Measurements from ENCODE around the gene SULT2B1. TPM values are rescaled to one million over a fixed set of nuclear protein-coding genes. Genes with fewer than 3 reads are reported as not detected.
A peak's percentile ranks its signal among the peaks of the same experiment; 100 is the strongest.

Gene SULT2B1
- total RNA-seq, 1 donor from 2014 or later = not detected

DNA sequence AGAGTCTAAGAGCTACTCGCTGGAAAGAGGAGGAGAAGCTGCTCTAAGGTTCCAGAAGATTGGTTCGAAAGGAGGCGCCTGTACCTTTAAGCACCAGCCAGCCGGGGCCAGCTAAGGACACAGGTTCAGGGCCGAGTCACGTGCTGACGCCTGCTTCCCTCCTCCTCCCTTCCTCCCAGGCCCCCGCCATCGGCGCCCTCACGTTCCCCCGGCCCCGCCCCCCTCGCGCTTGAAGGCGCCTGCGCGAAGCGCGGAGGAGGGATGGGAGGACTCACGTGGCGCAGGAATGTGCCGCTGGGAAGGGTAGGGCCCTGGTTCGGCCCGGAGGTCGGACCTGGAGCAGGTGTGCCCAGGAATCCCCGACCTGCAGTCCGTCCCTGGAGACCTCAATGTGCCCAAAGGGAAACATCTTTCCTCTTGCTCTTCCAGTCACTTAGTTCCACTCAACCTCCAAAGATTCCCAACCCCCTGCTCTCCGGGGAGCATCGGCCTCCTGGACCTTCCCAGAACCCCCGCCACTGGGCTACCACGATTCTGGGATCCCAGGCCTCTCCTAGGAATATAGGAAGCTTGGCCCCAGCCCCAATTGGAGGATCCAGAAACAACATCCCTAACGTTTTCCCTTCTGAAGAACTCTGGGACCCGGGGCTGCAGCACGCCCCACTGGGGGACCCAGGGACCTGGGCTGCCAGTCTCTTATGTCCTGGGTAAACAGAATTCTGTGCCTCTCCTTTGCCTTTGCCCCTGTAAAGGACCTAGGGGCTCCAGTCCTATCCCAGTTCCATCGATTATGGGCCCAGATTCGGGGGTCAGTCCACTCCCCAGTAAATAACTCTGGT is 82.7 kb downstream of the SULT2B1 start:
- DNase-seq = peak; percentile 91

DNA sequence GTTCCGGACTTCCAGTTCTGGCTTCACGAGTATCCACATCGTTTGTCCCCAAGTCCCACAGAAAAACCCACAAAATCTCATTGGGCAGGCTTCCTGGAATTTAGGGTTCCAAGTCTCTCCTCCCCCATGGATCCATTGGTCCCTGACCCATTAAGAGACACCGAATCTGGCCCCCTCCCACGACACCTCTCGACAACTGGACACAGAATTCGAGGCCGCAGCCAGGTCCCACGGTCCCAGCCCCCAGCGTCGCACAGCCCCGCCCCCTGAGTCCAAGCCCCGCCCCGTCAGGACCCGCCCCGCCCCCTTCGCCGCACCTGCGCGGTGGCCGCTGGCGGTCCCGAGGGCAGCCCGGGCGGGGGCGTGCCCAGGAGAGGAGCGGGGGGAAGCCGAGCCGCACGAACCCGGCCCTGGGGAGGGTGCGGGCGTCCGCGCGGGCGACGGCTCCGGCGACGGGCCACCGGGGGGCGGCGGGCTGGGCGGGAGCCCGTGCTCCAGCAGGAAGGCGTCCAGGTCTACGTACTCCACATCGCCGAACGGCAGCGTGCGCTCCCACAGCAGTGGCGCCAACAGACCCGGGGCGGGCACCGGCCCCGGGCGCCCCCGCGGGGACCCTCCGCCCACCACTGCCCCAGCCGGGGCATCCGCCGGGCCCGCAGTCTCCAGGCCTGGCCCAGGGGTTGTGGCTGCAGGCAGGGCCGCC is 83.4 kb downstream of the SULT2B1 start:
- peak; percentile 33 for DNase-seq

DNA sequence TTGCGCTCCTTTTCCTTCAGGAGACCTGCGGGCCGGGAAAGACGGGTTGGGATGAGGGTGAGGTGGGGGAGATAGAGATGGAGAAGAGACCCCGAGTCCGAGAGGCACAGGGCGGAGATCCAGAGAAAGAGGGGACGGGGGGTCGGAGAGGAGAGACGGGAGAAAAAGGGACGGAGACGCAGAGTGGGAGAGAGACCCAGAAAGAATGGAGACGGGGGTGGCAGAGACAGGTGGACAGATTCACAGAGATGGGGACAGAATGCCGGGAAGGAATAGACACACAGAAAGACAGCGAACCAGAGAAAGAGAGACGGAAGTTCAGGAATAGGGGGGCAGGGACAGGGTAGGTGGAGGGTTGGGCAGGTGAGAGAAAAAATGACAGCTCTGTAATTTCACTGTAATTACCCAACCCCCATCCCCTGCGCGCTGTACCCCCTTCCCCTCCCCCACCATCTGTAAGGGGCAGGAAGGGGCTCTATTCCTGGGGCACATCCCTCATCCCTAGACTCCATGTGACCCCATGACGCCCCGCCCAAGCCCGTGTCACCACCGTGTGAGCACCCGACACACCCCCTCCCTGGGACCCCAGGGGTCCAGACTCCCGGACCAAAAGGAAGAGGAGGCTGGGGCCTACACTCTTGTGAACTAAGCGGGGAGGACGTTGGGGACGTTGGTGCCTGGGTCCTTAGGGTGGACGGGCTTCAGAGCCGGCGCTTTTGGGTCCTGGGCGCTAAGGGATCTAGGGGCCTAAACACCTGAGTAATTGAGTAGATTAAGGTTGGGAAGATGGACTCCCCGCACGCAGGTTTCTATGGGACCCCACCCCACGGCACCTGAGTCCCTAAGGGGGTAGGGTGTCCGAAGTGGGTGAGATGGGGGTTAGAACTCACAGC is 84.2 kb downstream of the SULT2B1 start:
- no peak for DNase-seq

DNA sequence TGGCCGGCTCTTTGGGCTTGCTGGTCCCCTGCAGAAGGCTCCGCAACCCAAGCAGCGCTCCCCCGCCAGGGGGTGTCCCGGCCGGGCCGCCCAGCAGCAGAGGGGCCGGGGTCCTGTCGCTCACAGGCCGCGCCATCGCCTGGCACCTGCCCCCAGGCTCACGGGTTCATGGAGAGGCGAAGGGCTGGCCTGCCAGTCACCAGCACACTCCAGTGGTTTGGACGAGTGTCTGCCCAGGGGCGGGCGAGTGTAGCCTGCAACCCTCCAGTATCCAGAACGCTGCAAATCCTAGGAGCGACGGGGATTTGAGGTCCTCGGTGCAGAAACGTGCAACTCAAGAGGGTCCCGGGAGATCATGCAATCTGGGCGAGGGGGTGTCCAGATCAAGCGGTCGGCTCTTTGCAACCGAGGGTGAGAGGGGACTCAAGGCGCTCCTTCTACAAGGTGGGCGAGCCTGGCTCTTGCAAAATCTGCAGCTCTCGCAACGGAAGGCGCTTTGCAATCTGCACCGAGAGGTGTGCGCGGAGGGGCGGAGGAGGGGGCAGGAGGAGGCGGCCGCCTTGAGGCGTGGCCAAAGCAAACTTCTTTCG is 85.0 kb downstream of the SULT2B1 start, which contains the start of gene DBP:
Gene DBP (minus strand): TSS at position 521 of the 590 bp plus-strand sequence. CDS start 385 bp downstream, at position 136.
- DNase-seq = peak; percentile 71

DNA sequence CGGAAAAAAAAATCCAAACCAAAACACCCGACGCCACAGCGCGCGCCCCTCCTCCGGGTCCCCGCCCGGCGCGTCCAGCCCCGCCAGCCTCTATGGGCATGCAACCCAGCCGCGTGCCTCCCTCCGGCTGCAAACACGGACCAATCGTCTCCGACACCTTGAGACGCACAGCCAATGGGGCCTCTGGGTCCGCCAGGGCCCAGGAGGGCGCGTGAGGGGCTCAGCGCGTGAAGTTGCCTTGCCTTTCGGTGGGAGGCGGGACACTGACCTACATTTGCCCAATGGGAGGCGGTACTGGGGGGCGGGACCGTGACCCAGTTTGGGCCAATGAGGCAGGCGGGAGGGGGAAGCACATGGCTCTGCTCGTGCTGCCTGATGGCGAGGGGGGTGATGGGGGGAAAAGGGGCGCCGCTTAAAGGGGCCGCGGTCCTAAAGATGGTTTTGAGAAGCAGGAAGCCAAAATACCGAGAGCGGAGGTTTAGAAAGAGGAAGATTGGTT is 85.5 kb downstream of the SULT2B1 start:
- DNase-seq = peak; percentile 99

DNA sequence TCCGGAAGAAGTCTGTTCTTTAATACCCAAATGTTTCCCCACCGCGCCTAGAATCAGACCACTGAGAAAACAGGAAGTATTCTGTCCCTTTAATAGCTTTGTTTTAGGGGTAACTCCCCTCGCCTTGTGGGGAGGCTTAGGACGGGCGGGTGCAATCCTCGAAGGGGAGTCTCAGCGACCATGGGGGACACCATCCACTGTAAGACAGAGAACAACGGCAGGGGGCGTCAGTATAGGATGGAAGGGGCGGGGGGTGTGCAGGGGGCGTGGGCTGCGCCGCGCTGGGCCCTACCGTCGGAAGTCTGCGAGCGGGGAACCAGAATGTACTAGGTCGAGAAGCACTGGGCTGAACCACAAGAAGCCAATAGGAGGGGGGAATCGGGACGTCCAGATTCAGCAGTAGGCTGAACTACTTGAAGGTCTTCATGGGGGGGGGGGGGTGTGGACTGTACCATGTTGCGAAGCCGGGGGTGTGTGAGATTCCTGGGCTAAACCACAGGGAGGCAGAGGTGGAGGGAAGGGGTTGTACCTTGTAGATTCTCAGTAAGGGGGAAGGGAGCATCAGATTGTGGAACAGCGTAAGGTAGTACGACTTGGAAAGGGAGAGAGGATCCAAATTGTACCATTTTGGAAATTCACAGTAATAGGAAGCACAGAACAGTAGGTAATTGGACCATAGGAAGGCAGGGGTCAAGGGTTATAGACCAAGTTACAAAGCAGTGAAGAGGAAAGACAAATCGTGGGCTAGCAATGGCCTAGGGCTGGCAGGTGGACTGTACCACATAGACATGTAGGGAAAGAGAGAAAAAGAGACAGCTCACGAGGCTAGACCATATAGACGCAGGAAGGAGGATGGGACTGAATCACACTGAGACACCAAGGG is 86.2 kb downstream of the SULT2B1 start:
- DNase-seq = peak; percentile 89

DNA sequence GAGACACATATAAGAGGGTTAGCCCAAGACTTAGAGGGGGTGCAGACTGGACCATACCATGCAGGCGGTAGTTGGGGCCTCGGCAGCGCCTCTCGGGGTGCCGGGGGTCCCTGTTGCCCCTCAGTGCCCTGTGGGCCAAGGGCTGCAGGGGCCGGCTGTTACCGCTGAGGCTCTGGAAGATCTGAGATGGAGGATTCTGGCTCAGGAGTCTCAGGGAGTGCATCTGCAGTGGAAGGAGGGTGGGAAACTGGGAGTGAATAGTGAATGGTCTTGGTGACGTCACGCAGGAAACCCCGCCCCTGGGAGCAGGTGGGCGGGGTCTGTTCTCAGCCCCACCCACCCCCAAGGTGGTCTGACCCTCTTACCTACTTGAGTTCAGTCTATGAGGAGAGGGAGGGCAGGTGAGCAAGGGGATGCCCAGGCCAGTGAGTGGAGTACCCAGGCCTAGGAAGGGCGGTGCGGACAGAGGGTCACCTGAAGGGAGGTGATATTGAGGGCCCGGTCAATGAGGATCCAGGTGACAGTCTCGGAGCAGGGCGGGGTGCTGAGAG is 86.9 kb downstream of the SULT2B1 start:
- no peak for DNase-seq

DNA sequence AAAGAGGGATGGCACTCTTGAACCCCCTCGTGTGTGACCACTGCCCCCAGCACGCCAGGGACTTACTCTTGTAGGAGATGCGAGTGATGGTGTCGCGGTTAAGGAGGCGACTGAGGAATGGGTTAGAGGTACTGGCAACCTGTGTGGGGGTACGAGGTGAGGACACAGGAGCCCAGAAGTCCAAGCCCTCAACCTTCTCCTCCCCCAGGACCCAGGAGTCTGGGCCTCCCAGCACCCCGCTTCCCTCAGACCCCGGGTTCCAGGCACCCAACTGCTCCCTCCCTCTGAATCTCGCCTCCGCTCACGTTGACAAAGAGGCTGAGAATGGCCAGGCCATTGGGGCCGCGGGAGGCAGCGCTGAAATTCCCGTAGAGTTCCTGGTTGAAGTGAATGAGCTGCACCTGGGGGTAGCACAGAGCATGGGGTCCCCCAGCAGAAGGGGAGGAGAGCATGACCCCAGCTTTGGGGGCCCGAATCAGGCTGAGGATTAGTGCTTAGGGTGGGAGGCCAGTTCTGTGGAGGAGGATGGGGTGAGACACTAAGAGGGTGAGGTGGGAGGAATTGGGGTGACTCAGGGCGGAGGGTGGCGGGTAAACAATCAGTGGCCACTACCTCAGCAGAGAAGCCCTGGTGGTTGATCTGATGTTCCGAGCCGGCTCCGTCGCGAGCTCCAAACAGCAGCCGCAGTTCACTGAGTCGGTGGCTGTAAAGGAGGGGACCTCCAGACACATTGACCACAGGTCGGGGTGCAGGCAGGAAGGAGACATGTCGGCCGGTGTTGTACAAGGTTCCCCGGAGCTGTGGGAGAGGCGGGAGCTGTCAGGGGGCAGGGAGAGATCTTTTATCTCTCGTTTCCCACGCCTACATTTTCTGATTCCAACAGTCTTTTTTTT is 87.8 kb downstream of the SULT2B1 start:
- DNase-seq = no peak

DNA sequence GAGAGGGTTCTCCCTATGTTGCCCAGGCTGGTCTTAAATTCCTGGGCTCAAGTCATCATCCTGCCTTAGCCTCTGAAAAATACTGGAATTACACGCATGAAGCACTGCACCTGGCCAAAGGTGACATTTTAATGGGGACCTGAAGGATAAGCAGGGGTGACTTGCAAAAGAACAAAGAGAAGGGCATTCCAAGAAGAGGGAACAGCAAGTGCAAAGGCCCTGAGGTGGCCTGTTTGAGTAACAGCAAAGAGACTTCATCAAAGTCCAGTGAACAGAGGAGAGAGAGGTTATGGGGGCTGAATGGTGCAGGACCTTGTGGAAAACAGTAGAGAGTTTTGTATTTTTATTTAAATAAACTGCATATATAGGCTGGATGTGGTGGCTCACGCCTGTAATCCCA is 89.9 kb downstream of the SULT2B1 start:
- no peak for DNase-seq

DNA sequence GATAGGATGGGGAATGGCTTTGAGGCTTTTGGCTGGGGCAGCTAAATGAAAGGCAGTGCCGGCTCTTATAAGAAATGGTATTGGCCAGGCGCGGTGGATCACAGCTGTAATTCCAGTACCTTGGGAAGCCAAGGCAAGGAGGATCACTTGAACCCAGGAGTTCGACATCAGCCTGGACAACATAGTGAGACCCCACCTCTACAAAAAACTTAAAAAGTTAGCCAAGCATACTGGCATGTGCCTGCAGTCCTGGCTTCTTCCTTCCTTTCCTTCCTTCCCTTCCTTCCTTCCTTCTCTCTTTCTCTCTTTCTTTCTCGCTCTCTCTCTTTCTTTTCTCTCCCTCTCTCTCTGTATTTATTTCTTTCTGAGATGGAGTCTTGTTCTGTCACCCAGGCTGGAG is 90.9 kb downstream of the SULT2B1 start:
- no peak for DNase-seq

DNA sequence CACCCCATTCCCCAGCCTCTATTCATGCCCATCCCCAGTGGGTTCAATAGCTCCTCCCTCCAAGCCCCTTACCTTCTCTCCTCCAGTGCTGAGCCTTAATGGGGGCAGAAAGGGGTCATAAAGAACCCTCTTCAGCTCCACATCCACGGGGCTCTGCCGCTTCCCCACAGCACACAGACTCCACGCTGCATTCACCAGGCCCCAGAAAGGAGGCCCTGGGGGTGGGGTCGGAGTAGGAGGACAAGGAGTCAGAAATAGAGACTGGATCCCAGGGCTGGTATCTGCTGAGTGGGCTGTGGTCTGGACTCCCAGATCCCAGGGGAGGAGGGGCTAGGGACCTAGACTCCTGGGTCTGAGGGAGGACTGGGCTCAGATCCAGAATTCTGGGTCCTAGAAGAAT is 92.4 kb downstream of the SULT2B1 start:
- DNase-seq = no peak

DNA sequence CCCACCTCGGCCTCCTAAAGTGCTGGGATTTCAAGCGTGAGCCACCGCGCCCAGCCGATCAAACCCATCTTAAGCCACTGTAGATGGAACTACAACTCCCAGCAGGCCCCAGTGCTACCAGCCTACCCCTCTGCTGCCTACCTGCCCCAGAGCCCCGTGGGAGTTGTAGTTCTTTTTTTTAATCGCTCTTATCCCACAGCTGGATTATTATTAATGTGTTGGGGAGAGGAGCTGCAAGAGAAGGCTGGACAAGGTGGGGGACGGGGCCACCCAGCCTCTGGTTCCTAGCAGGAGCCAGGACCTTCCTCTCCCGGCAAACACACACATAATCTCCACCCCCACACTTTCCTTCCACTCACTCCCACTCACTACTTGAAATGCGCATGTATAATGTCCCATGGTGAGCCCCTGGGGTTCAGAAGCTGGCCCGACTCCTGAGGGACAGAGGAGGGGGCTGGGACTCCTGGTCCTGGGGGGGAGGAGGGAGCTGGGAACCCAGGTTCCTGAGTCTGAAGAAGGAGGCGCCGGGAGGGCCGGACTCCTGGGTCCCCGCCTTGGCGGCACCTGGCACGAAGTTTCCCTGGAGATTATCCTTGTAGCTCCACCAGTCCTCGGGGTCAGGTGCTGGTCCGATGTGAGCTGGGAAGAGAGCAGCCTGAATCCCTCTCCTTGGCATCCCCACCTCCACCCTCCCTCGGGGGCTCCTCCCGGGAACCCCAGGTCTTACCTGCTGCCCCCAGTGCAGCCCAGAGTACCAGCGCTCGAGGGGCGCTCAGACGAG is 93.1 kb downstream of the SULT2B1 start:
- peak; percentile 79 for DNase-seq

DNA sequence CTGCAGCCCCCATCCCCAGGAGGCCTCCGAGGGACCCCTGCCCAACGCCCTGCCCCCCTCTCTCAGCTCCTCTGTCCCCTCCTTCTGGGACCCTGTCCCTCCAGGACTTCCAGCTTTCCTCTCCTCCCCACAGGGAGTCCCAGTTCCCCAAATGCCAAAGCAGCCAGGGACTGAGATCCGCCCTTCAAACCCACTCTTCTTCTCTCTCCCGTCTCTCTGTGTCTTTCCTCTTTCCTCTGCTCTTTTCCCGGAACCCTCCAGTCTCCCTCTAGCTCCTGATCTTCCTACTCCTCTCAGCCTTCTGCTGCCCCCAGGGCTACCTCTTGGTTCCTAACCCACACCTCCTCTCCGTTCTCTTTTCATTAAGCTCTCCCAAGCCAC is 93.6 kb downstream of the SULT2B1 start:
- DNase-seq = no peak

DNA sequence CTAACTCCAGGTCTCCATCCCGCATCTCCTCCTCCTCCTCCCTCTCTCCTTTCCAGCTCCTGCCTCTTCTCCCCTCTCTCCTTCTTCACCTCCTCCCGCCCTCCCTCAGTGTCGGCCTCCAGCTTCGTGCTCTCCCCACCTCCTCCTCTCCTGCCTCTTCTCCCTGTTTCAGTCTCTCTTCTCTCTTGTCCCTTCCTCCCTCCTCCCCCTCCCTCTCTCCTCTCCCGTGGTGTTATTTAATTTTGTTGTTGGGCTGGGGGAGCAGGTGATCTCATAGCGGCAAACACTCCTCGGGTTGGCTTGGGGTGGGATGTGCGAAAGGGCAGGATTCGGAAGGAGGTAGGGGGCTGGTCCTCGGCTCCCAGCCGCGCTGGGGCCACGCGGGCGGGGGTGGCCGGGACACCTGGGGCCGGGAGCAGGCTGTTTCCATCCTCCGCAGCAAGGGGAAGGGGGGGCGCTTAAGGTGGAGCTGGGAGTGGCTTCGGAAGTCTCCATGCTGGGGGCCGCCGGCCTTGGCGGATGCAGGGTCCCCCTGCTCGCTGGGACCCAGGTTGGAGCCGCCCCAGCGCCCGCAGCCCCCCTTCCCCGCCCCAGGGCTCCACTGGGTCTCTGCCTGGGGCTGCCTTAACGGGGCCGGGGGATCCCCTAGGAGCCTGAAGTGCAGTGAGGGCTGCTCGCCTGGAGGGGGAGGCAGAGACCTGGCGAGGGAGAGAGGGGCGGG is 94.2 kb downstream of the SULT2B1 start, which contains the start of gene CA11:
Gene CA11 (minus strand): TSS at position 187 of the 721 bp plus-strand sequence. CDS start 555 bp downstream, outside the sequence.
- DNase-seq = peak; percentile 87

DNA sequence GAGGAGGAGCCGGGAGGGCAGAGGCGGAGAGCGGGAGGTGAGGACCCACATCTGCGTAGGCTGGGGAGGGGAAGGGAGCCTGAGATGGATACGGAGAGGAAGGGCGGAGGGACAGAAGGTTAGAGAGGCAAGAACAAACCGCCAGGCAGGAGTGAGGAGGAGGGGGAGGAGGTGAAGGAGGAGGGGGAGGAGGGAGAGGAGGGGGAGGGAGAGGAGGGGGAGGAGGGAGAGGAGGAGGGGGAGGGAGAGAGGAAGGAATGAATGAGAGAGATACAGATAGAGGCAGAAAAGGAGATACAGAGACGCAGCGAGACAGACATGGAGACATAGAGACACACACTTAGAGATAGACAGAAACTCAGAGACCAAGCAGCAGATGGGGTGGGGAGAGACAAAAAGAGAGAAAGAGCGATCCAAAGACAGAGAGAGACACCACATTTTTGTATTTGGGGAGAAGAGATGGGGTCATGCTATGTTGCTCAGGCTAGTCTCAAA is 94.8 kb downstream of the SULT2B1 start:
- no peak for DNase-seq

DNA sequence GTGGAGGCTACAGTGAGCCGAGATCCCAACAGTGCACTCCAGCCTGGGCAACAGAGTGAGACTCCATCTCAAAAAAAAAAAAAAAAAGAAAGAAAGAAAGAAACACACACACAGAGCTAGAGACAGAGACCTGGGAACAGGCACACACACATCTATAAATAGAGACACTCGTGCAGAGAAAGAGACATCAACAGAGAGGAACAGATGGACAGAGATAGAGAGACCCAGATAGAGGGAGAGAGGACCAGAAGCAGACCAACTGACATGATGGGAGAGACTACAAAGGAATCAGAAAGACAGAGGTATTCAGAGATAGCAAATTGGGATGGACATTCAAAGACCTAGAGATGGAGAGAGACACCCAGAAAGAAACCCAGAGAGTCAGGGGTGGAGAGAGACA is 96.2 kb downstream of the SULT2B1 start:
- no peak for DNase-seq
